NCI-H2107 treated with DMSO at 0.1 percent for 48 hours (cell line): ENCODE measurements around the gene ARHGAP40.

Experiments used
- DNase-seq: peaks from one replicate; lab custom pipeline; 2025; ENCODE audit not compliant: unreplicated experiment; lab: John Stamatoyannopoulos, UW

The ARHGAP40 gene

DNA sequence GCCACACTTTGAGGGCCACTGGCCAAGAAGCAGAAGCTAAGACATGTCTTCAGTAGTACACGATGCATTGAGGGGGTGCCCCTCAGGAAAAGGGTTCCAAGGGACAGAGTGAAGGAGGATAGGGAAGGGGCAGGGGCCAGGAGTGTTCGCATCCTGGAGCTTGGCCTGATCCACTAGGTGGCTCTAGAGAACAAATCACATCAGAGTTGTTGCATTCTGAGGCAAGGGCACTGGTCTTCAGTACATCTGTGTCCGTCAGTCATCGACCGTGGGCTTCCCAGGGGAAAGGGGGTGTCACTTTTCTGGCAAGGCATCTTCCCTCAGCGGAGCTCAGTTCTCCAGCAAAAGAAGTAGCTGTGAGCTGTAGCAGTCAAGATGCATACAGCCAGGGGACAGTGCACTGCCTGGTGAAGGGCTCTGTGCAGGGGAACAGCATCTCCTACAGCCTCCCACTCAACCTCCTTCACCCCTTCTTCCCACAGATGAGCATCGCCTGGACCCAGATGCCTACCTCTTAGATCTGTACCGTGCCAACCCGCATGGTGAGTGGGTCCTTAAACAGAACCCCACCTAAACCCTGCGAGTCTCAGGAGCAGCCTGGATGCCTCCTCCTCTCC lies 47.8 kb downstream of the ARHGAP40 start:
- DNase-seq, result no peak

DNA sequence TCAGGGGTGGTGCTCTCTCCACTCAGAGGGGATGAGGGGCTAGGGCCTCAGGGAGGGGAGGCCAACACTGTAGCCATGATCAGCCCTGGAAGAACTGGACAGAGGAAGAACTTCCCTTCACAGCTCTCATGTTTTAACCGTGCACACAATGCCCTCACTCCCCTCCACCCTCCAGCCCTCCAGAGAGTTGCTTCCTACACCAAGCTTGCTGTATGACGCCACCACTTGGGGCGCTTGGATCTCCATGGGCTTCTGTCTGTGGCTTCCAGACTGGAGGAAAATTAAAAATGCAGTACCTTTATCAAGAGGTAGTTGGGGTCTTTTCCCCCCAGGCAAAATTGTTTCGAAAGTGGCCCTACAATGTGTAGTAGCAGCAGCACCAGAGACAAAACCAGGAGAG lies 48.4 kb downstream of the ARHGAP40 start:
- DNase-seq, result no peak

DNA sequence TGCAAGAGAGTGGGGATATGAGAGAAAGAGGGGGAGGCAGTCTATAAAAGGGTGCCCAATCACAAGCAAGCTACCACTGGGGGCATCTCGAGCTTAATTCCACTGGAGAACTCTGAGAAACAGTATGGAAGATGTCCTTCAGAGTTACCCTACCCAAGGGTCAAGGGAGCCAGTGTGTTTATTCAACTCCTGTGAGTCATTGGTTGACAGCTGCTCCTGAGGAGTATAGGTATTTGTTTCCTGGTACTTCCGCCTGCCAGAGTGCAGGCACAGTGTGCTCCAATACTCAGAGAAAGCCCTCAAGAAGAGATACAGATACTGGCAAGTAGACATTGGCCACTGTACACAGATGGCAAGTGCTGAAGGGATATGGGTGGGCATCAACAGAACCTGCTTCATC lies 49.5 kb downstream of the ARHGAP40 start:
- DNase-seq, result no peak

DNA sequence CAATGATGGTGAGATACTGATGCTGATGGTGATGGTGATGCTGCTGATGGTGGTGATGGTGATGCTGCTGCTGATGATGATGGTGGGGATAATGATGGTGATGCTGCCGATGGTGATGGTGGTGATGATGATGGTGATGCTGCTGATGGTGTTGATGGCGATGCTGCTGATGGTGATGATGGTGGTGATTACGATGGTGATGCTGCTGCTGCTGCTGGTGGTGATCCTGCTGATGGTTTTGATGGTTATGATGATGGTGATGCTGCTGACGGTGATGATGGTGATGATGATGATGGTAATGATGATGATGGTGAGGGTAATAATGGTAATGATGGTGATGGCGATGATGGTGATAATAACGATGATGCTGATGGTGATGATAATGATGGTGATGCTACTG lies 50.0 kb downstream of the ARHGAP40 start:
- no peak for DNase-seq

DNA sequence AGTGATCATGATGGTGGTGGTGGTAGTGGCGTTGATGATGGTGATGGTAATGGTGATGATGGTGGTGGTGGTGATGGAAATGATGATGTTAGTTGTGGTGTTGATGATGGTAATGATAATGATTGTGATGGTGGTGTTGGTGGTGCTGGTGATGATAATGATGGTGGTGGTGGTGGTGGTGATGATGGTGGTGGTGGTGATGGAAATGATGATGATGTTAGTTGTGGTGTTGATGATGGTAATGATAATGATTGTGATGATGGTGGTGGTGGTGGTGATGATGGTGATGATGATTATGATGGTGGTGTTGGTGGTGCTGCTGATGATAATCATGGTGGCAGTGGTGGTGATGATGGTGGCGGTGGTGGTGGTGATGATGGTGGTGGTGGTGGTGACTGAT lies 51.4 kb downstream of the ARHGAP40 start:
- DNase-seq, result no peak

DNA sequence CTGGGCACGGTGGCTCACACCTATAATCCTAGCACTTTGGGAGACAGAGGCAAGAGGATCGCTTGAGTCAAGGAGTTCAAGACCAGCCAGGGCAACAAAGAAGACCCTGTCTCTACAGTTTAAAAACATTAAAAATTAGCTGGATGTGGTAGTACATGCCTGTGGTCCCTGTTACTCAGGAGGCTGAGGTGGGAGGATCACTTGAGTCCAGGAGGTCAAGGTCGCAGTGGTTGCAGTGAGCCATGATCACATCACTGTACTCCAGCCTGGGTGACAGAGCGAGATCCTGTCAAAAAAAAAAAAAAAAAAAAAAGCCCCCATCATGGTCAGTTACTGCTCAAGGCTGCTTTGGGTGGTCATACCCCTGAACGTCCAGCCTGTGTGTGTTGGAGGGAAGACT lies 55.8 kb downstream of the ARHGAP40 start:
- DNase-seq, result no peak

DNA sequence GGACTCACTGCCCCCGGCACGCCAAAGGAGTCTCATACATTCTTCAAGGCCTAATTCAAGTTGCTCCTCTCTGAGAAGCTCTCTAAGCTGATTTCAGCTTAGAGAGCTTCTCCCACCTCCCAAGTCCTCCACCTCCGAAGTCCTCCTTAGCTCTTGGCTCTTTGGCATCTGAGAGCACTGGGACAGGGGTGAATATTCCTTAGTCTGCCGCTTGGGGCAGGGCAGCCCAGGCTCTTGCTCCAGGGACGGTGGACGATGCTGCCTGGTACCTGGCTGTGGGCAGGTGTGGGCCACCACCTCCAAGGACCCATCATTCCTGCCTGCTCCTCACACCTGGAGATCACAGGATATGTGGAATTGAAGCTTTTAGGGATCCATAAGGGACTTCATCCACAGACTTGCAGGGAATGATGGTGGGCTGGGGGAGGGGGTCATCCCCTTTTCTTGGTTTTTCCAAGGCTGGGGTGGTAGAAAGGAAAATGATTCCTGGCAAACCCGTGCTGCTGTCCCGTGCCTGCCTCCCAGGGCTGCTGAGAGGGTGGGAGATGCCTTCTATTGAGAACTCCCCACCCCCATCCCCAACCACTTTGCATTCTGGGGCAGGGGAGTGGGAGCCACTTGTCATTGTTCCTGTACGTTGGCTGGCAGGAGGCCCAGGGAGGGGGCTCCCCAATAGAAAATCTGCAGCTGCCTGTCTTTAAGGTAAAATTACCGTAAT lies 57.4 kb downstream of the ARHGAP40 start:
- DNase-seq, result no peak

DNA sequence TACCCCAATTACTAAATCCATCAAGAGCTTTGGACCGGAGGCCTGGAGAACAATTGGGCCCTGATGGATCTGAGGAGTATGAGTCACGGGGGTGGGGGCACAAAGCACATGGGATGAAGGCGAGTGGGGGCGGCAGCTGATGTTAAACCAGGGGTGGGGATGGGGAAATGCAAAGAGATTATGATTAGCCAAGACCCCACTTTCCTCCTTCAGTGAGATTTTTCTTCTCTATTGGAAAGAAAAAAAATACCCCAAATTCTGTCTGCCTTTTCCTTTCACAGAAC lies 57.9 kb downstream of the ARHGAP40 start:
- DNase-seq, result no peak

DNA sequence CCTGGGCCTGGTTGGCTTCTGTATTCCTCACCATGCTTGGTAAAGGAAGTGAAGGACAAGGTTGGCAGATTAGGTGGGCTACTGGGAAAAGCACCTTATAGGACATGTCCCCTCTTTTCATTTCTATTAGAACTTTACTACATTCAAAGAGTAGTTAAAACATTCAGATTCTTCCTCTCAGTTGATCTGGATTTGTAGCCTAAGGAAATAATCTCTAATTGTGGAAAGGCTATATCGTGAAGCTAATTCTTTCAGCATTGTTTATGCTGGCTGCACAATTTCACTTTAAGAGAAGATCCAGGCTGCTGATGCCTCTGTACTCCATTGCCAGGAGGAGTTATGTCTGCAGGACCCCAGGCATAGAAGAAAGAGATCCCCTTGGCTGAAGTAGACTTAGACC lies 58.8 kb downstream of the ARHGAP40 start:
- DNase-seq, result no peak

DNA sequence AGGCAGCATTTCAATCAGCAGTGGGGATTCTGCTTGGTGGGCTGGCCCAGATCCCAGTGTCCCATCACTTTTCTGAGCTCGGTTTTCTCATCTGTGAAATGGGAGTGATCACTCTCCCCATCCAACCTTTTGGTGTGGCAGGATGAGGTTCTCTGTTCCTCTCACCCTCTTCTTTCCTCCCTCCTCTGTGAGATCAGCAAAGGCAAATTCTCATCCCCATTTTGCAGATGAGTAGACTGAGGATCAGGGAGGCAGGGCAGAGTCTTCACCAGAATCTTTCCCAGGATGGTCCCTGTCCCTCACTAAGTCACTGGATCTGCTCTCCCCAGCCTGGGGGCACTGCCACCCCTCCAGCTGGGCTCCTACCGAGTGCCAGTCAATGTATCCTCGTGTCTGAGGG lies 62.1 kb downstream of the ARHGAP40 start:
- DNase-seq, result no peak

DNA sequence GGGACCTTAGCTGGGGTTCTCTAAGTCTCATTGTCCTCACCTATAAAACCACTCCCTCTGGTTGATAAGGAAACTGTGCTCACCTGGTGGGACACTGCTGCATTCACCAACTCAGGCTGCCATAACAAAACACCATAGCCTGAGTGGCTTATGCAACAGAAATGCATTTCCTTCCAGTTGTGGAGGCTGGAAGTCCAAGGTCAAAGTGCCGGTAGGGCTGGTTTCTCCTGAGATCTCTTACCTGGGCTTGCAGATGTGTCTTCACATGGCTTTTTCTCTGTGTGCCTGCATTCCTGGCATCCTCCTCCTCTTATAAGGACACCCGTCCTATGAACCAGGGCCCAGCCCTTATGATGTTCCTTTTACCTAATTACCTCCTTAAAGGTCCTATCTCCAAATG lies 62.7 kb downstream of the ARHGAP40 start:
- DNase-seq, result no peak

DNA sequence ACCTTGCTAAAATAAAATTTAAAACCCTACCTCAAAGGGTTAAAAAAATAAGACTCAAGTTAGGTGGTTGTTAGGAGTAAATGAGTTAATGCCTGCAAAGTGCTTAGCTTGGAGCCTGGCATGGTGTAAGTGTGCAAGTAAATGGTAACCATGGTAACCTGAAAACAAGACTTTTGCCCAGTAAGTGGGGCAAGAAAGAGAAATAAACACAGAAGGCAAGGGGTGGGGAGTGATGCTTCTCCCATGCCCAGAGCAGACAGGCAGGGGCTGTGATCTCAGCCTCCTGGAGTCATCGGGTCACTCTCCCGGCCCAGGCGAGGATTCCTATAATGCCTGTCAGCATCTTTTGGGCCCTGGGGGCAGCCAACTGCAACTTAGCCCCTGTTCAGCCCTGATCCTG lies 63.5 kb downstream of the ARHGAP40 start:
- no peak for DNase-seq

DNA sequence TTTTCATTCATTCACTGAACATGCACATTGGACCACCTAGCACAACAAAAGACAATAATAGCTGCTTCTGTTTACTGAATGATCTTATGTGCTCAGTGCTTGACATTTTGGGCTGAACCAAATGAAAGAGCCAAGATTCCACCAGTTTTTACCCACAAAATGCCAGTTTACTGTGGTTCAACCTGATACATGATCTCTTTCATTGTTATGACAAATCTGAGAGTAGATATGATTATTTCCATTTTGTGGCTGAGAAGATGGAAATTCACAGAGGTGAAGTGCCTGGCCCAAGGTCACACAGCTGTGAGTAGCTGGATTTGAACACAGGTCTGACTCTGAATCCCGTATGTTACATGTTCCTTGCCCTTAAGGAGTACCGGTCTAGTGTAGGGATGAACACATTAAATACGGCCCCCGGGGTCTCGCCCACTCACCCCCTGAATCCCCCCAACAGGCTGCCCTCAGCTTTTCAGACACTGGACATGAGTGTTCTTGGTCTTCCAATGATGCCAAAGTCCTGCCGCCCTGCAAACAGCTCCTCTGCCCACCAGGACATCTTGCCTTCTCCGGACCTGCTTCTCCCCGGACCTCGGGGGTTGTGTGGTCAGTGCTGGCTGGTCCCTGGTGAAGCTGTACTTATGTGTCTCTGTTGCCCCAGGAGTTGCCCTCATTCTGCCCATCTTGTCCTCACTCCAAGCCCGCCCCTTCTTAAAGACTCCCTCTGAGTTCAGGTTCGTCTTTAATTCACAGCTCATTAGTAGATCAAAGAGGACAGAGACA lies 64.1 kb downstream of the ARHGAP40 start:
- no peak for DNase-seq

DNA sequence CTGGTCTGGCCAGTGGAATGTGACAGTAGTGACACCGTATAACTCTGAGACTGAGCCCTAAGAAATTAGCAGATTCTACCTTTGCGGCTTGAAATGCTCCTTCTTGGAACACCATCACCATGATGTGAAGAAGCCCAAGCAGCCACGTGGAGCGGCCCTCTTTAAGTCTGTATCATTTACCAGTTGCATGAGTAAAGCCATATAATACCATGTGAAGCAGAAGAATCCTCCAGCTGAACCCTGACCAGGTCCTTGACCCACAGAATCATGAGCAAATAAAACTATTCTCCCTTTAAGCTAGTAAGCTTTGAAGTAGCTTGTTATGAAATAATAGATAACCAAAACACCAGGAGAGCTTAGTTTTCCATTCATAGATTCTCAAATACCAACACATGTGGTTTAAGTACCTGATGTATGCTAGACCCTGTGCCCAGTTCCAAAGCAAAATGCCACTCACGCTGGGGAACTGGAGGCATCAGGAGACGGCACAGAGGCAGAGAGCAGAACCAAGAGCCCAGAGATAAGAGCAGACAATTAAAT lies 65.9 kb downstream of the ARHGAP40 start:
- no peak for DNase-seq

DNA sequence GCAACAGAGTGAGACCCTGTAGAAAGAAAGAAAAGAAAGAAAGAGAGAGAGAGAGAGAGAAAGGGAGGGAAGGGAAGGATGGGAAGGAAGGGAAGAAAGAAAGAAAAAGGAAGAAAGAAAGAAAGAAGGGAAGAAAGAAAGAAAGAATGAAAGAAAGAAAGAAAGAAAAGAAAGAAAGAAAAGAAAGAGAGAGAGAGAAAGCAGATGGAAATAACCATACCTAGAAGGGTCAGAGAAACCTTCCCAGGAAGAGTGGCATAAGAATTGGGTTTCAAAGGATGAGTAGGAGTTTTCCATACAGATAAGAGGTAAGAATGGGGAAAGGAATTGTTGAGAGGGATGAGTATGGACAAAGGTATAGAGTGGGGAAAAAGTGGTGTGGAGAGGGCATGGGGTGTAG lies 68.1 kb downstream of the ARHGAP40 start:
- no peak for DNase-seq

DNA sequence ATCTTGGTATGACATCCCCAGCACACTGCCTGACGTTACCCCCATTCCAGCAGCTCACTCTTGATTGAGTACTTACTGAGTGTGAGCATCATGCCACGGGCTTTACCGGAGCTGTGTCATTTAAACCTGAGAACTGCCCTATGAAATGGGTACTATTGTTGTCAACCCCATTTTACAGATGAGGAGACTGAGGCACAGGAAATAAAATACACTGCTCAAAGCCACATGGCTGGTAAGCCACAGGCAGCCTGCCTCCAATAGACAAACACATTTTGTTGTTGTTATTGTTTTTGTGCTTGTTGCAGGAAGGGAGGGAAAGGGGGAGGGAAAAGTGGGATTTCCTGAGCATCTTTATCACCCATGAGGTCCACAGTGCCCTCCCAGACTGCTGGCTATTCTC lies 69.2 kb downstream of the ARHGAP40 start:
- DNase-seq, result no peak

DNA sequence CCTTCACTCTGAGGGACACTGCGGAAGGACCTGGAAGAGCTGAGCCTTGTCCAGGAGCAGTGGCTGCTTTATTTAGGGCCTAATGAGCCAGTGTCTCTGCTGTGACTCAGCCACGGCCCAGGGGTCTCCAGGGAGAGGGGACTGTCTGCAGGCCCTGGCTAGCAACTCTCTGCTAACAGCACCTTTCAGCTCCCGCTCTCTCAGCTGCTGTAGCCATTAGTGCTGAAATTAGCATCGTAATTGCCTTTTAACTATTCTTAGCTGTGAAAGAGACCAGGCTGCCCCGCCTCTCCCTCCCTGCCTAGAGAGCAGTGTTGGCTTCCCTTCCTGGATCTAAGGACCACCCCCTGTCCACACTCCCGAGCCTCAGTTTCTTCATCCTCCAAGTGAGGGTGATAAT lies 69.6 kb downstream of the ARHGAP40 start:
- DNase-seq, result no peak

DNA sequence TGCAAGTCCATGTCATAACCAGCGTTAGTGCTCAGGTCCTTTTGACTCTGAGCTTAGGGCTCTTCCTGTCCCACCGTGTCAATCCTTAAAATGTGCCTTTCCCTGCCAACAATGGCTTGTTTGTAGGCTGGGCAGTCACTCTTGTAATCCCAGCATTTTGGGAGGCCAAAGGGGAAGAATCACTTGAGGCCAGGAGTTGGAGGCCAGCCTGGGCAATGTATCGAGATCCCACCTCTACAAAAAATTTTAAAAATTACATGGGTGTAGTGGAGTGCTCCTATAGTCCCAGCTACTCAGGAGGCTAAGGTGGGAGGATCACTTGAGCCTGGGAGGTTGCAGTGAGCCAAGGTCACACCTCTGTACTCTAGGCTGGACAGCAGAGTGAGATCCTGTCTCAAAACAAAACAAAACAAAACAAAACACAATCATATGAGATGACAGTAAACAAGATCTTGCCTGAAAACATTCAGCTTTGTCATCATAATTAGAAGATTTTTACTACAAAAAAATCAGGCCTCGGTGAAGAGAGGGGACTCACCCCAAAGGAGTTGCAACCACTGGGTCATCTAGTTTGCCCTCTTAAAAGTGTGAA lies 70.2 kb downstream of the ARHGAP40 start:
- no peak for DNase-seq

DNA sequence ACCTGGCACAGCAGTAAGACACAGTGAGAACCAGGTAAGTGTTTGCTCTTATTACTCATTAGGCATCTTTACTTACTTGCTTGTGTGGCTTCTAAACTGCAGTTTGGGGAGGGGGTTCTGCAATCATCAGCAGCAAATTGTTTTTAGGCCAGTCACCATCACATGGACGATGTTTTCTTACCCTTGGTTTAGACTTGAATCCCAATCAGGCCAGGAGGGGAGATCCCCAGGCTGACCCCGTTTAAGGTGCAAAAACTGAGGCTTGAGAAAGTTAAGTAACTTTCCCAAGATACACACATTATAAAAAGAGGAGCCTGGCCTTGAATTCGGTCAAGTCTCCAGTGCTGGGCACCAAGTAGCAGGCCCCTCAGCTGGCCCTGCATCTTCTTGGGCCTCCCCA lies 70.9 kb downstream of the ARHGAP40 start:
- DNase-seq, result no peak

DNA sequence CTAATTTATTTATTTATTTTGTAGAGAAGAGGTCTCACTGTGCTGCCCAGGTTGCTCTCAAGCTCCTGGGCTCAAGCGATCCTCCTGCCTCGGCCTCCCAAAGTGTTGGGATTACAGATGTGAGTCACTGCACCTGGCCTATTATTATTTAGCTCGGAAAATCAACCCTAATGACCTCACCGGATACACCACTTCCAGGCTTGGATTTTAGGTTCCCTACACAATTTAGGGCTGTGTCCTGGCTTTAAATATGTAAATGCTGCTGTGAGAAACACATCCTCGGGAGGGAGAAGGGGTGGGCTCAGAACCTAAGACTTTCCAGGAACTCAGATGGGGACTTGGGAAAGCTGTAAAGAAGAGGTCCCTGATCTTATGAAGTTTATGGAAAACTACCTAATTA lies 71.7 kb downstream of the ARHGAP40 start:
- no peak for DNase-seq

DNA sequence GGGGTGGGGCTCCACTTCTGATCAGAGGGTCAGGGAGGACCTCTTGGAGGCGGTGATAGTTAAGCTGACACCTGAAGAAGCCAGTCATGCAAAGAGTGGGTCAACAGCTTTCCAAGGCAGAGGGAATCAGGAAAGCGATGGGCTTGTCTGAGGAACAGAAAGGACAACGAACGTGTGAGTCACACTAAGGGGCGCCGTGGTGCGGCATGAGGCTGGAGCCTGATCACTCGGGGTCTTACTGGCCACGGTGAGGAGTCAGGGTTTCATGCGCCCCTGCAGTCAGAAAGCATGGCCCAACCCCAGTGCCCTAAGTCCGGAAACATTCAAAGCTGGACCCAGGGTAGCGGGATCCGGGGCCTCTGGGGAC lies 72.1 kb downstream of the ARHGAP40 start:
- DNase-seq, result no peak
